Motor neuron (in vitro differentiated cells): ENCODE measurements around the gene DLGAP4. TPM values are rescaled to one million over a fixed set of nuclear protein-coding genes. Genes with fewer than 3 reads are reported as not detected.

Experiments
- ATAC-seq, 8 experiments: fragments of 200-7000 bp; cut with Tn5 transposase; replicated peaks in 6 of 8; 2 replicates each; pipeline ENCODE4 v1.8.0; 2021; ENCODE audit warnings: mild to moderate bottlenecking in 8 of 8, moderate library complexity in 8 of 8
- H3K27ac ChIP-seq, 2 donors: fragments of 250-450 bp; sonication (Bioruptor Pico); 2 replicates each; pipeline ENCODE4 v1.9.0; 2021; ENCODE audit warnings: antibody characterized with exemption in 2 of 2, mild to moderate bottlenecking in 2 of 2, moderate library complexity in 1 of 2
- H3K4me1 ChIP-seq, 2 donors: fragments of 250-450 bp; sonication (Bioruptor Pico); replicated peaks in 1 of 2; 2 replicates each; pipeline ENCODE4 v1.6.1; 2021; ENCODE audit warnings: antibody characterized with exemption in 2 of 2, mild to moderate bottlenecking in 2 of 2, moderate library complexity in 1 of 2
- H3K4me3 ChIP-seq, 5 donors: fragments of 250-450 bp; sonication (Bioruptor Pico); 2 replicates each; pipeline ENCODE4 v1.9.0; 2021; ENCODE audit warnings: antibody characterized with exemption in 5 of 5, mild to moderate bottlenecking in 5 of 5, moderate library complexity in 4 of 5
- WGBS, 10 experiments: fragments of 450-650 bp; shearing (Covaris generic); methylation state at CpG; one replicate each; pipeline ENCODE4 v1.0.0; 2022; 5-methylcytosine and 5-hydroxymethylcytosine counted together
- in situ Hi-C, 9 experiments: fragments of 400-800 bp; cut with MboI; loops; one replicate each; pipeline ENCODE4 v1.15.0; 2021; ENCODE audit warnings: low sequenced_read_pairs in 9 of 9, low pct_unique_long_range_greater_than_20kb in 2 of 9; ENCODE audit not compliant: unreplicated experiment in 9 of 9
- total RNA-seq, 8 experiments: library from RNA; unstranded; fragments of 300-600 nt; gene quantifications; 2 replicates each; pipeline versions ENCODE4 v1.2.3 to v1.2.4, GENCODE V29; 2022

DLGAP4 gene
- total RNA-seq, 8 experiments from 2014 or later, result 13.3 to 51.8 (median 40.0) TPM

- H3K4me3 ChIP-seq, result no peak overlapping the region
- WGBS, 10 experiments, result 20 to 100% (median 84%) methylated on average over 1 to 11 of the region's 32 CpGs; no CpG with 5 or more reads in 2 of the 10 experiments
- no peak overlapping the region for H3K27ac ChIP-seq
- in situ Hi-C loops, result no loop called here
- no peaks in the 10 kb centered on the region for H3K4me1 ChIP-seq
- ATAC-seq, result peak in 7 of 8 experiments; percentile 27 to 98 (median 76)
Observed at GRCh38 chr20:36527331-36528125, 221.4 kb downstream of the DLGAP4 start.

GRCh38 chr20:36528176-36528874 is 222.2 kb downstream of the DLGAP4 start:
- no peak overlapping the region for H3K27ac ChIP-seq
- peak in 2 of 8 experiments; percentile 18 to 20 for ATAC-seq
- 20 to 100% (median 87%) methylated on average over 1 to 4 of the region's 18 CpGs; no CpG with 5 or more reads in 6 of the 10 experiments for WGBS, 10 experiments
- H3K4me3 ChIP-seq, result no peak overlapping the region
- H3K4me1 ChIP-seq, result no peaks in the 10 kb centered on the region
- in situ Hi-C loops, result no loop called here

DNA sequence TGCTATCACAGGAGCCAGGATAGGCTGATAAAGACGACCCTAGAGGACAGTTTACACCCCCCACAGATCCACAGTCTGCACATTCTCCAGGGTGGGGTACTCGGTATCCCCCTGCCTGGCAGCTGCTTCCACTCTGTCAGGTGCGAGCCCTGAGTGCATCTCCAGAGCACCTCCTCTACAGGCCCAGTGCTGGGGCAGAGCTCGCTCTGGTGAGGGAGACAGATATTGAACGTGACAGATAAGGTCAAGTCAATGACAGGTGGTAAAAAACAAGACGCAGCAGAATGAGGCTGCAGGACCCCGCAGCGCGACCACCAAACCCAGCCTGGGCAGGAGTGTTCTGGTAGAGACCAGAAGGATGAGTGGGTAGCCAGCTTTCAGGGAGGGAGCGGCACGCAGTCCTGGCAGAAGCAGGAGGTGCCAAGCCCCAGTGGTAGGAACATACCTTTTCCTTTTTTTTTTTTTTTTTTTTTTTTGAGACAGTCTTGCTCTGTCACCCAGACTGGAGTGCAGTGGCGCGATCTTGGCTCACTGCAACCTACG is 222.8 kb downstream of the DLGAP4 start:
- Histone ChIP-seq H3K27ac (no peak overlapping the region), H3K4me3 (no peak overlapping the region), H3K4me1 (no peaks in the 10 kb centered on the region)
- in situ Hi-C loops, result no loop called here
- ATAC-seq, result peak in 1 of 8 experiments; percentile 13
- 83 to 100% (median 97%) methylated on average over 2 to 6 of the region's 14 CpGs; no CpG with 5 or more reads in 4 of the 10 experiments for WGBS, 10 experiments

DNA sequence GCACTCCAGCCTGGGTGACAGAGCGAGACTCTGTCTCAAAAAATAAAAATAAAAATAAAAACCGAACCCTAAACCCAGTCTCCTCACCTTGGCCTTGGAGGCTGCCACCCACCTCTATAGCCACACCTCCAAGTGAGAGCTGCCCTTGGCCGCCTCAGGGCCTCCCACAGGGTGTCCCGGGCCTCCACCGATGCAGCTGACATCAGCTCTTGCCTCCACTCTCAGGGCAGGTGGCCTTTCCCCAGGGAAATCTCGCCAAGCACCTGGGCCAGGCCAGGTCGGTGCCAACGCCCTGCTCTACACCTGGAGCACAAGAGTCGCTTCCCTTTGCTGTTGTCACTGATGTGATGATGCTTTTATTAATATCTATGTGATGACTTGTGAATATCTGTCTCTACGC is 226.2 kb downstream of the DLGAP4 start:
- in situ Hi-C loops, result no loop called here
- no peak overlapping the region for H3K27ac ChIP-seq
- 90 to 100% (median 100%) methylated on average over 1 to 5 of the region's 10 CpGs; no CpG with 5 or more reads in 6 of the 10 experiments for WGBS, 10 experiments
- H3K4me1 ChIP-seq, result no peaks in the 10 kb centered on the region
- no peak for ATAC-seq
- no peak overlapping the region for H3K4me3 ChIP-seq

DNA sequence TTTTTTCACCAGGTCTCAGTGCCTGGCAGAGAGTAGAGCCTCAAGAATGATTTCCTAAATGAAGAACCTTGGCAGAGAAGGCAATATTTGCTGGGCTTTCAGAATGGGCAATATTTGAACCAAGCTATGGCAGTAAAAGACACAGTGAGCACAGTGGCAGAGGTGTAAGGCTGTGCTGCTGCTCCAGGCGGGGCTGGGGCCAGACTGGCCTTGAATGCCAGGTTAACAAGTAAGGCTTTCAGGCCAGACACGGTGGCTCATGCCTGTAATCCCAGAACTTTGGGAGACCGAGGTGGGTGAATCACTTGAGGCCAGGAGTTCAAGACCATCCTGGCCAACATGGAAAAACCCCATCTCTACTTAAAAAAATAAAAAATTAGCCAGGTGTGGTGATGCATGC is 226.7 kb downstream of the DLGAP4 start:
- 69 to 100% (median 100%) methylated on average over 1 to 2 of the region's 3 CpGs; no CpG with 5 or more reads in 7 of the 10 experiments for WGBS, 10 experiments
- H3K4me1 ChIP-seq, result no peaks in the 10 kb centered on the region
- no peak overlapping the region for H3K4me3 ChIP-seq
- in situ Hi-C loops, result no loop called here
- ATAC-seq, result no peak
- no peak overlapping the region for H3K27ac ChIP-seq

DNA sequence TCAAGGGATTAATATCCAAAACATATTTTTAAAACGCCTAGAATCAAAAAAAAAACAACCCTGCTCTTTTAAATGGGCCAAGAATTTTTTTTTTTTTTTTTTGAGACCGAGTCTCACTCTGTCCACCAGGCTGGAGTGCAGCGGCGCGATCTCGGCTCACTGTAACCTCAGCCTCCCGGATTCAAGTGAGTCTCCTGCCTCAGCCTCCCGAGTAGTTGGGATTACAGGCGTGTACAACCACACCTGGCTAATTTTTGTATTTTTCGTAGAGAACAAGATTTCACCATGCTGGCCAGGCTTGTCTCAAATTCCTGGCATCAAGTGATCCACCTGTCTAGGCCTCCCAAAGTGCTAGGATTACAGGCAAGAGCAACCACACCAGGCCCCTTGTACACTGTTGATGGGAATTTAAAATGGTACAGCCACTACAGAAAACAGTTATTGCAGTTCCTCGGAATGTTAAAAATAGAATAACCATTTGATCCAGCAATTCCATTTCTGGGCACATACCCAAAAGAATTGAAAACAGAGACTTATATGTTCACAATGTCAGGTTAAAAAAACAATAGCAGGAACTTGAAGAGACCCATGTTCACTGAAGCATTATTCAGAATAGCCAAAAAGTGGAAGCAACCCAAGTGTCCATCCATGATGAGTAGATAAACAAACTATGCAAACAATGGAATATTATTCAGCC is 232.0 kb downstream of the DLGAP4 start:
- Histone ChIP-seq H3K27ac (no peak overlapping the region), H3K4me3 (no peak overlapping the region), H3K4me1 (peaks cover 8 to 13% of the 10 kb centered on the region in 2 donors)
- in situ Hi-C loops, result no loop called here
- ATAC-seq, result no peak
- 11 to 100% (median 90%) methylated on average over 1 to 11 of the region's 11 CpGs; no CpG with 5 or more reads in 1 of the 10 experiments for WGBS, 10 experiments

GRCh38 chr20:36540551-36541211 is 234.5 kb downstream of the DLGAP4 start:
- H3K4me1 ChIP-seq, result peaks cover 8 to 13% of the 10 kb centered on the region in 2 donors
- no peak overlapping the region for H3K27ac ChIP-seq
- WGBS, 10 experiments, result 78 to 100% methylated on average over 1 to 4 of the region's 41 CpGs; no CpG with 5 or more reads in 8 of the 10 experiments
- in situ Hi-C loops, result no loop called here
- H3K4me3 ChIP-seq, result no peak overlapping the region
- peak in 2 of 8 experiments; percentile 28 to 31 for ATAC-seq

- in situ Hi-C loops, result no loop called here
- Histone ChIP-seq H3K27ac (no peak within 1 kb of the TSS), H3K4me1 (peaks cover 8 to 13% of the 10 kb centered on the region in 2 donors), H3K4me3 (no peak within 1 kb of the TSS)
- WGBS, 10 experiments, result no CpG with 5 or more reads among the region's 41 CpGs
- peak; percentile 31 to 69 (median 66) for ATAC-seq
Observed at GRCh38 chr20:36541227-36541767, 235.2 kb downstream of the DLGAP4 start, which contains the start of gene MYL9. Gene MYL9, plus strand, starts transcription at chr20:36541519. Its CDS starts 3,366 bp downstream, at chr20:36544885.

GRCh38 chr20:36541768-36542488 is 235.8 kb downstream of the DLGAP4 start:
- in situ Hi-C loops, result no loop called here
- ATAC-seq, result peak; percentile 18 to 65 (median 50)
- no CpG with 5 or more reads among the region's 14 CpGs for WGBS, 10 experiments
- H3K4me3 ChIP-seq, result no peak overlapping the region
- peaks cover 8 to 13% of the 10 kb centered on the region in 2 donors for H3K4me1 ChIP-seq
- no peak overlapping the region for H3K27ac ChIP-seq

- H3K4me3 ChIP-seq, result no peak overlapping the region
- ATAC-seq, result no peak
- H3K4me1 ChIP-seq, result peaks cover 8 to 13% of the 10 kb centered on the region in 2 donors
- 80 to 98% (median 83%) methylated on average over 2 to 8 of the region's 10 CpGs; no CpG with 5 or more reads in 7 of the 10 experiments for WGBS, 10 experiments
- in situ Hi-C loops, result no loop called here
- no peak overlapping the region for H3K27ac ChIP-seq
Observed at GRCh38 chr20:36542516-36543183, 236.5 kb downstream of the DLGAP4 start.
